Neural crest cell (in vitro differentiated cells): ENCODE measurements around the gene WDR74. TPM values are rescaled to one million over a fixed set of nuclear protein-coding genes. Genes with fewer than 3 reads are reported as not detected.
A peak's percentile ranks its signal among the peaks of the same experiment; 100 is the strongest.
"Not testable (repeated sequence)": the region's sequence is repeated elsewhere in the genome, so short reads cannot be mapped to it uniquely, and the experiment has no call there.

ENCODE experiments used
- DNase-seq: peaks from one replicate; pipeline ENCODE4 v3.0.0; 2021; ENCODE audit warnings: low read depth, mixed read lengths, low spot score
- H3K27ac Mint-ChIP-seq: one replicate; pipeline ENCODE4 v1.8.0; 2021; ENCODE audit warnings: mild to moderate bottlenecking, mixed read lengths; ENCODE audit not compliant: unreplicated experiment
- H3K27me3 Mint-ChIP-seq: 2 replicates; pipeline ENCODE4 v1.8.0; 2021; ENCODE audit warnings: low read depth, mild to moderate bottlenecking, mixed read lengths
- H3K36me3 Mint-ChIP-seq: 2 replicates; pipeline ENCODE4 v1.8.0; 2021; ENCODE audit warnings: low read depth, mild to moderate bottlenecking, mixed read lengths
- H3K4me1 Mint-ChIP-seq: 2 replicates; pipeline ENCODE4 v1.8.0; 2021; ENCODE audit warnings: mixed read lengths
- H3K4me3 Mint-ChIP-seq: one replicate; pipeline ENCODE4 v1.8.0; 2021; ENCODE audit warnings: mild to moderate bottlenecking, mixed read lengths
- H3K9me3 Mint-ChIP-seq: 2 replicates; pipeline ENCODE4 v1.8.0; 2021; ENCODE audit warnings: mixed read lengths
- total RNA-seq: library from RNA; stranded (reverse); gene quantifications from 2 replicates; pipeline ENCODE4 v1.2.1, GENCODE V29; 2021
- TF ChIP-seq, protein P1 (sequence below): fragments of 200-600 bp; sonication (generic); conservative IDR thresholded peaks from 2 replicates; pipeline ENCODE4 v1.5.0; 2021; ENCODE audit warnings: antibody characterized with exemption, mild to moderate bottlenecking

The WDR74 gene
- total RNA-seq, 1 donor from 2014 or later, result 62.1 TPM

DNA sequence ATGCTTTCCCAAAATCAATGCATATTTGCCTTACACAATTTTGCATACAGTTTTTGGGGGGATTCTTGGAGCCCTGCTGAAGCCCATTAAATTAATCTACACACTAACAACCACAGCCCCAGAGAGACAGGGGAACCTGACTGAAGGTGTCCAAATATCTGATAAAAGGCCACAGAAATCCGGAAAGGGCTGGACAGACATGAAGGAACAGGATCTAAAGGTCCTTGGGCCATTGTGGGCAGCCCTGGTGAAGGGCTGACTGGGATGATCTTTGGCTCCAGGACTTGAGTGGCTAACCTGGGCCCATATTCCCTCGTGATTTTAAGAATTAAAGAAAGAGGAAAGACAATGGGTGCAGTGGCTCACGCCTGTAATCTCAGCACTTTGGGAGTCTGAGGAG, 6.8 kb upstream of the WDR74 start:
- no peak for DNase-seq
- H3K4me3 Mint-ChIP-seq, result peak overlapping the region; percentile 8
- TF ChIP-seq, protein P1, sequence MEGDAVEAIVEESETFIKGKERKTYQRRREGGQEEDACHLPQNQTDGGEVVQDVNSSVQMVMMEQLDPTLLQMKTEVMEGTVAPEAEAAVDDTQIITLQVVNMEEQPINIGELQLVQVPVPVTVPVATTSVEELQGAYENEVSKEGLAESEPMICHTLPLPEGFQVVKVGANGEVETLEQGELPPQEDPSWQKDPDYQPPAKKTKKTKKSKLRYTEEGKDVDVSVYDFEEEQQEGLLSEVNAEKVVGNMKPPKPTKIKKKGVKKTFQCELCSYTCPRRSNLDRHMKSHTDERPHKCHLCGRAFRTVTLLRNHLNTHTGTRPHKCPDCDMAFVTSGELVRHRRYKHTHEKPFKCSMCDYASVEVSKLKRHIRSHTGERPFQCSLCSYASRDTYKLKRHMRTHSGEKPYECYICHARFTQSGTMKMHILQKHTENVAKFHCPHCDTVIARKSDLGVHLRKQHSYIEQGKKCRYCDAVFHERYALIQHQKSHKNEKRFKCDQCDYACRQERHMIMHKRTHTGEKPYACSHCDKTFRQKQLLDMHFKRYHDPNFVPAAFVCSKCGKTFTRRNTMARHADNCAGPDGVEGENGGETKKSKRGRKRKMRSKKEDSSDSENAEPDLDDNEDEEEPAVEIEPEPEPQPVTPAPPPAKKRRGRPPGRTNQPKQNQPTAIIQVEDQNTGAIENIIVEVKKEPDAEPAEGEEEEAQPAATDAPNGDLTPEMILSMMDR, result no peak
- H3K36me3 Mint-ChIP-seq, result no peaks in the 10 kb centered on the region
- peaks cover 20% of the 10 kb centered on the region for H3K27me3 Mint-ChIP-seq
- H3K9me3 Mint-ChIP-seq, result peaks cover 3% of the 10 kb centered on the region
- H3K4me1 Mint-ChIP-seq, result peaks cover 10% of the 10 kb centered on the region
- H3K27ac Mint-ChIP-seq, result no peak overlapping the region

DNA sequence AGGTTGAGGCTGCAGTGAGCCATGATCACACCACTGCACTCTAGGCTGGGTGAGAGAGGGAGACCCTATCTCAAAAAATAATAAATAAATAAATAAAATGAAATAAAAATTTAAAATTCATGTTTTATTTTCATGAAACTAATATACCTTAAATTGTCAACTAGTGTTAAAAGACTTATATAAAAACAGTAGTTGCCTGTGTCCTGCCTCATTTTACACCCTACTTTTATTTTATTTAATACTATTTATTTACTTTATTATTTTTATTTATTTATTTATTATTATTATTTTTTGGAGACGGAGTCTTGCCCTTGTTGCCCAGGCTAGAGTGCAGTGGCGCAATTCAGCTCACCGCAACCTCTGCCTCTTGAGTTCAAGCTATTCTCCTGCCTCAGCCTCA, 4.8 kb upstream of the WDR74 start:
- H3K9me3 Mint-ChIP-seq, result peaks cover 3% of the 10 kb centered on the region
- H3K4me3 Mint-ChIP-seq, result no peak overlapping the region
- peaks cover 21% of the 10 kb centered on the region for H3K4me1 Mint-ChIP-seq
- peaks cover 16% of the 10 kb centered on the region for H3K27me3 Mint-ChIP-seq
- DNase-seq, result no peak
- TF ChIP-seq, protein P1, result no peak
- H3K36me3 Mint-ChIP-seq, result no peaks in the 10 kb centered on the region
- no peak overlapping the region for H3K27ac Mint-ChIP-seq

DNA sequence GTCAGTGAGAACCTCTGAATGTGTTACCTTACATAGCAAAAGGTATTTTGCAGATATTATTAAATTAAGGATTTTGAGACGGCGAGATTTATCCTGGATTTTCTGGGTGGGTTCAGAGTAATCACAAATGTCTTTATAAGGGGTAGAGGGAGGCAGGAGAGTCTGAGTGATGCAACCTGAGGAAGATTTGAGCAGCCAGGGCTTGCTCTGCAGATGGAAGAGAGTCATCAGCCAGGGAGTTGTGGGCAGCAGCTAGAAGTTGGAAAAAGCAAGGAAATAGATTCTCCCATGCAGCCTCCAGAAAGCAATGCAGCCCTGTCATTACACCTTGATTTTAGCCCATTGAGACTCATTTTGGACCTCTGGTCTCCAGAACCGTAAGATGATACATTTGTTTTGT, 4.1 kb upstream of the WDR74 start:
- Mint-ChIP-seq H3K27ac (no peak overlapping the region), H3K4me1 (peaks cover 23% of the 10 kb centered on the region), H3K27me3 (peaks cover 16% of the 10 kb centered on the region), H3K36me3 (no peaks in the 10 kb centered on the region), H3K9me3 (peaks cover 3% of the 10 kb centered on the region), H3K4me3 (peak overlapping the region; percentile 8)
- TF ChIP-seq, protein P1, result no peak
- DNase-seq, result no peak

DNA sequence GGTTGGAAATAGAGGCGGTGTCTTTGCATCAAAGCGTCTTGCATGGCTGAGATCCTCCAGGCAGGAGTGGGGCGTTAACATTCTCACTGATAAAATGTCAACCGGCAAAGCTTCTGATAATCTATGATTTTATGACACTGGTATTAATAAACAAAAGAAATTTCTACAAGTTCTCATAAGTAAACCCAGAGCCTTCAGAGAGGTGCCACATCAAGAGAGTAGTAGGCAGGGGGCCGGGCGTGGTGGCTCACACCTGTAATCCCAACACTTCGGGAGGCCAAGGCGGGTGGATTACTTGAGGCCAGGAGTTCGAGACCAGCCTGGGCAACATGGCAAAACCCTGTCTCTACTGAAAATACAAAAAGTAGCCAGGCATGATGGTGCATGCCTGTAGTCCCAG, 3.5 kb upstream of the WDR74 start:
- H3K27me3 Mint-ChIP-seq, result peaks cover 12% of the 10 kb centered on the region
- not testable (repeated sequence) for DNase-seq

DNA sequence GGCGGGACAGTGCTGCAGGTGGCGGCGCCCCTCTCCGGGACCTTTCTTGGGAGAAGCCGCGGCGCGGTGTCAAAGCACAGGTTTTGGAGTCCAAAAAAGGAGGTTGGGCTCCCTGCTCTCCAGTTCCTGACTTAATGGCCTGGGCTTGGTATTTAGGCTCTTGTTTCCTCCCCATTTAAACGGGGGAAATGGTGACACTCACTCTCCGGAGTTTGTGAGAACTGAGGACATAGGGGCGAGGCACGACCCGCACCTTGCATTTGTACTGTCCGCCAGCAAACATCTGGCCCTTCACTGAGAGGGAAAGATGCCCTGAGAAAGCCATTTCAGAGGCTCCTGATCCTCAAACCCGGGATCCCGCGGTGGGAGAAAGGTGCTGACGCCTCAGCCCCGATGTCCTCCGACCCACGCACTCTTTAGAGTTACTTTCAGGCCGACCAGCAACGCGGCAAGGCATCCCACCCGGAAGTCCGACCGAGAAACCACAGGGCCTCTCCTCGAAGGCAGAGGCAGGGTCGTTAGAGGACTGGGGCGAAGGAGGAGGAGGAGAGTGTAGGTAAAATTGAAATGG, 2.9 kb upstream of the WDR74 start:
- no peak for DNase-seq
- Mint-ChIP-seq H3K9me3 (no peaks in the 10 kb centered on the region), H3K27ac (no peak overlapping the region), H3K36me3 (no peaks in the 10 kb centered on the region), H3K27me3 (peaks cover 9% of the 10 kb centered on the region), H3K4me1 (peaks cover 27% of the 10 kb centered on the region), H3K4me3 (no peak overlapping the region)
- TF ChIP-seq, protein P1, result no peak

More for the DNA sequence above, 3.5 kb upstream of the WDR74 start:
- H3K27ac Mint-ChIP-seq, H3K9me3 Mint-ChIP-seq, H3K36me3 Mint-ChIP-seq, H3K4me3 Mint-ChIP-seq: not testable (repeated sequence)
- peaks cover 23% of the 10 kb centered on the region for H3K4me1 Mint-ChIP-seq

DNA sequence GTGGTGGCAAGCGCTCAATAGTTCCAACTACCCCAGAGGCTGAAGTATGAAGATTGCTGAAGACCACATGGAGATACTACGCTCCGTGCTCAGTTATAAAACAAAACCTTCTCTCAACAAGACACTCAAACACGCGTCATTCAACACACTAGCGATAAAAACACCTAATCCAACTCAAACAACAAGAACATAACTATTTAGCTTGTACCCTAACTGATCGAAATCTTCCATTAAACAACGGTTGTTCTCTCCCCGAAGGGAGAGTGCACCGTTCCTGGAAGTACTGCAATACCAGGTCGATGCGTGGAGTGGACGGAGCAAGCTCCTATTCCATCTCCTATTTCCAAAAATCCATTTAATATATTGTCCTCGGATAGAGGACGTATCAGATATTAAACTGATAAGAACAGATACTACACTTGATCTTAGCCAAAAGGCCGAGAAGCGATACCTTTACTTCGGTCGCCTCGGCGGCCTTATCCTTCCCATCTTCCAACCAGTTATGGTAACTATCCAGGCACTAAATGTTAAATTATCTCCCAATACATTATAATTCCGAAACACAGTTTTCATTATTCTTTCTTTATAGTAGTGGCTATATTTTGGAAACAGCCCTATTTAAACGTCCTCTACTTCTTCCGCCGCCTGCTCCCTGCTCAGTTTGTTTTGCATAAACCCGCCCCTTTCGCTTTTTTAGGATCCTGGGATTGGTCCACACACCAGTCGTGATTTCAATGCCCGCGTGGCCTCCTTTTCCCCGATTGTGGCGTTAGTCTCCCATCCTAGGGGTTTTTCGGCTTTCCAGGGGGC, 2.2 kb upstream of the WDR74 start:
- Mint-ChIP-seq H3K27ac (no peak overlapping the region), H3K36me3 (no peaks in the 10 kb centered on the region), H3K27me3 (peaks cover 6% of the 10 kb centered on the region), H3K9me3 (no peaks in the 10 kb centered on the region), H3K4me1 (peaks cover 27% of the 10 kb centered on the region), H3K4me3 (no peak overlapping the region)
- DNase-seq, result peak; percentile 79
- TF ChIP-seq, protein P1, result no peak

DNA sequence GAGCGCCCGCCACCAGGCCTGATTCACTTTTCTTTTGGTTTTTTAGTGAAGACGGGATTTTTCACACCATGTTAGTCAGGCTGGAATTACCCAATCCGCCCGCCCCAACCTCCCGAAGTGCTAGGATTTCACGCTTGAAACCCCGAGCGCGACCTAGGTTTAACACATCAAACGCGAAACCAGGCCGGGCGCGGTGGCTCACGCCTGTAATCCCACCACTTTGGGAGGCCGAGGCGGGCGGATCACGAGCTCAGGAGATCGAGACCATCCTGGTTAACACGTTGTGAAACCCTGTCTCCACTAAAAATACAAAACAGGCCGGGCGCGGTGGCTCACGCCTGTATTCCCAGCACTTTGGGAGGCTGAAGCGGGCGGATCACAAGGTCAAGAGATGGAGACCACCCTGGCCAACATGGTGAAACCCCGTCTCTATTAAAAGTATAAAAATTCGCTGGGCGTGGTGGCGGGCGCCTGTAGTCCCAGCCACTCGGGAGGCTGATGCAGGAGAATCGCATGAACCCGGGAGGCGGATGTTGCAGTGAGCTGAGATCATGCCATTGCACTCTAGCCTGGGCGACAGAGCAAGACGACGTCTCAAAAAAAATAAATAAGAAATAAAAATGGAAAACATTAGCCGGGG, 1.5 kb upstream of the WDR74 start:
- peaks cover 27% of the 10 kb centered on the region for H3K4me1 Mint-ChIP-seq
- not testable (repeated sequence) for H3K4me3 Mint-ChIP-seq, H3K9me3 Mint-ChIP-seq, H3K36me3 Mint-ChIP-seq, H3K27ac Mint-ChIP-seq, H3K27me3 Mint-ChIP-seq
- peak; percentile 63 for DNase-seq
